HG03432 (cell line): Measurements from ENCODE around the gene ODC1.
"Not testable (repeated sequence)": the region's sequence is repeated elsewhere in the genome, so short reads cannot be mapped to it uniquely, and the experiment has no call there.

ENCODE experiments used
- ATAC-seq: cut with Tn5 transposase; IDR thresholded peaks from one replicate; pipeline ENCODE4 v1.9.1; 2021; ENCODE audit warnings: mild to moderate bottlenecking, moderate library complexity; ENCODE audit not compliant: unreplicated experiment

The ODC1 gene

DNA sequence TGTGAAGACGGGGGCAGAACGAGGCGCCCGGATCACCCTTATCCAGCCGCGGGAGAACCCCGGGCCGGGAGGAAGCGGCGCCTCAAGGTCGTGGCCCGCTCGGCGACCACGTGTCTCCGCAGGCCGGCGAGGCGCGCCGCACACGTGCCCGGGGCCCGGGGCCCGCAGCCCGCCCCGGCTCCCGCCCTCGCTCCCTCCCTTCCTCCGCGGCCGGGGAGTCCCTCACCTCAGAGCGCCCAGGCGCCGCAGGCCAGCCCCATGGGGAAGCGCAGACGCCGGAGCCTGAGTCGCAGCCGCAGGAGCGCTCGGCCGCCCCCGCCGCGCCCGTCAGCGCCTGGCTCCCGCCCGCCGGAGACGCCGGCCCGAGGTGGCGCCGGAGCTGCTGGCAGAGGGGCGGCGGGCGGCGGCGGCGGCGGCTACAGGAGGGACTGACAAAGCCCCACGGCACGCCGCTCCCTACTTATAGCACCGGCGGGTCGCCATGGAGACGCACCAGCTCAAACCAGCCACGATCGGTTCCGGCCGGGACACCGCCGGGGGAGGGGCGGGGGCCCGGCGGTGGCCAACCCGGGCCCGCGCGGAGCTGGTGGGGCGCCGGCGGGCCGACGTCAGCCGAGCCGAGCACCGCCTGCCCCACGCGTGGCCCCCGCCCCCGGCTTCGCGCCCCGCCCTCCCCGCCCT lies at the start of gene ODC1:
Gene ODC1 (minus strand): TSS at position 433 of the 681 bp plus-strand sequence. CDS start 3,295 bp downstream, outside the sequence.
- ATAC-seq: peak; percentile 78

GRCh38 chr2:10497797-10498251 lies 49.7 kb upstream of the ODC1 start:
- no peak for ATAC-seq

DNA sequence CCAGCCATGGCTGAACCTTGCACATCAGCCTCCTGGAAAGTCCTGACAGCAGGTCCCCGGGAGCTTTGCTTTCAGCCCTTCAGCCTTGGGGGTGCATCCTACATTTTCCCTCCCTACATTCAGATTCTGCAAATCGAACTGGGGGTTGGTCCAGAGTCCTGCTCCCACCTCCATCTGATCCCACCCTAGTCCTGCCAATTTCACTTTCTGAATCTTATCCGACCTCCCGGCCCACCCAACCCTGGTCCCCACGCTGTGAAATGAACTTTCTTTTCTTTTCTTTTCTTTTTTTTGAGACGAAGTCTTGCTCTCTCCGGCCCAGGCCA lies 47.8 kb upstream of the ODC1 start:
- no peak for ATAC-seq

GRCh38 chr2:10495311-10495987 lies 47.3 kb upstream of the ODC1 start:
- ATAC-seq: no peak

- no peak for ATAC-seq
These were observed 46.4 kb upstream of the ODC1 start for GRCh38 chr2:10494351-10495066.

DNA sequence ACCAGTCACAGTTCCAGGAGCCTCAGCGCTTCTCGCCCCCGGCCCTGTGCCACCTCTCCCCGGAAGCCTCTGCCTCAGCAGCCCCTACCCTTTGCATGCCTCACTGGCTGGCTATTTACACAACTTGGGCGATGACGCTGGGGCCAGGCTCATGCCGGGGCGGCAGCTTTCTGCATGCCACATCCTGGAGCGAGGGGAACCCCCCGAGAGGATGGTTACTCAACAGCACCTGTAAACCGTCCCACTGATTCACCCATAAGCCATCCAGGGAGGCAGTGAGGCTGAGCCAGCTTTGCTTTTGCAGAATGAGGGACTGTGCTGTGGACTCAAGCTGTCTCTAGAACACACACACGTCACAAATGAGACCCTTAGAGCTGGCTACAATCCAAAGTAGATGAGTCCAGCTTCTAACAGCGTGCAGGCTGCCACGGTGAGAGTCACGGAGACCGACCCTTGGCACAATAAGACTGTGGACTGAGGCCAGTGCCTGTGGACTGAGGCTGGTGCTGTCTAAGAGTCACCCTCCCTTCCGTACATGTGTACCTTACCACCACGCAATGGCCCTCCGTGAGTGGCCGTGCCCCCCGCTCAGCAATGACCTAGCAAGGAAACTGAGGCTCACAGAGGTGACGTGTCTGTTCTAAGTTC lies 45.6 kb upstream of the ODC1 start:
- ATAC-seq: peak; percentile 98

DNA sequence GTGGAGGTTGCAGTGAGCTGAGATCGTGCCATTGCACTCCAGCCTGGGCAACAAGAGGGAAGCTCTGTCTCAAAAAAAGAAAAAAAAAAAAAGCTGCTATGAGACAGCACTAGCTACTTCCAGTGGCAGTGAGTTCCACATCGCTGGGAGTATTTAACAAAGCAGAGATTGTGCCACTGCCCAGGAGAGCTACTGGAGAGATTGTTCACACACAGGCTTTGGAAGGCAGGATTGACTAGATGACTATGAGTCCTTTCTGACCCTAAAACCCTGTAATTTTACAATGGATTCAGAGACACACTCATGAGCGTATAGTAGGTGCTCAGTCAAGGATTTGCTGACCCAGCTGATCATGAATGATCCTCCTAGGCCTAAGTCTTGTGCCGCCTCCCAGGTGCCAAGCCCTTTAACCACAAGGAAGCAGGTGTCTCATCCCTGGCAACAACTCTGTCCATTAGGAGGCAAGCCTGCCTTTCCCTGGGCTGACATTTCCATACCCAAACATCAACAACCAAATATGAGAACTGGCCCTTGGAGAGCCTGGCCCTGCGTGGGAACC lies 45.0 kb upstream of the ODC1 start:
- ATAC-seq: no peak

DNA sequence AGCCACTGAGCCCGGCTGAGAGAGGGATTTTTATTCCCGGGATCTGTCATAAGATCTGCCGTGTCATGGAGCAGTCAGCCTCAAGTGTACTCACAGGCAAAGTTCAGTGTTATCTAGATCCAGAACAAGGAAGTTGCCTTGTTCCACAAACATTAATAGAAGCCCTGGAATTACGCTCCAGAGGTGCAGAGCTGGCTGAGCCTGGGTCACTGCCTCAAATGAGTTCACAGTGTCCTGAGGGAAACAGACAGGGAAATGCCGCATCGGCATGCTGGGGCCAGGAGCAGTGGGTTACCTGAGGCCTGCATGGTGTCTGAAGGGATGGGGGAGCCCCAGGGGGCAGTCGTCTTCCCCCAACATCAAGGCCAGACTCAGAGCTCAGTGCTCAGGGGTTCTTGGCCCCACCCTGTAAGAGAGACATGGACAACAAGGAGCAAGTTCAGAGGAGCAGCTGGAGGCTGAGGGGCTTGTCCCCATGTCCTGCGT lies 42.7 kb upstream of the ODC1 start:
- ATAC-seq: no peak

GRCh38 chr2:10489842-10490555 lies 41.9 kb upstream of the ODC1 start:
- ATAC-seq: no peak

- not testable (repeated sequence) for ATAC-seq
These were observed 40.0 kb upstream of the ODC1 start for GRCh38 chr2:10488142-10488541.

GRCh38 chr2:10487741-10488104 lies 39.6 kb upstream of the ODC1 start:
- not testable (repeated sequence) for ATAC-seq

GRCh38 chr2:10487081-10487740 lies 39.1 kb upstream of the ODC1 start:
- no peak for ATAC-seq

- no peak for ATAC-seq
These were observed 38.5 kb upstream of the ODC1 start for GRCh38 chr2:10486601-10487079.

- ATAC-seq: no peak
These were observed 38.0 kb upstream of the ODC1 start for GRCh38 chr2:10486091-10486490.

- no peak for ATAC-seq
These were observed 34.8 kb upstream of the ODC1 start for GRCh38 chr2:10482913-10483312.

DNA sequence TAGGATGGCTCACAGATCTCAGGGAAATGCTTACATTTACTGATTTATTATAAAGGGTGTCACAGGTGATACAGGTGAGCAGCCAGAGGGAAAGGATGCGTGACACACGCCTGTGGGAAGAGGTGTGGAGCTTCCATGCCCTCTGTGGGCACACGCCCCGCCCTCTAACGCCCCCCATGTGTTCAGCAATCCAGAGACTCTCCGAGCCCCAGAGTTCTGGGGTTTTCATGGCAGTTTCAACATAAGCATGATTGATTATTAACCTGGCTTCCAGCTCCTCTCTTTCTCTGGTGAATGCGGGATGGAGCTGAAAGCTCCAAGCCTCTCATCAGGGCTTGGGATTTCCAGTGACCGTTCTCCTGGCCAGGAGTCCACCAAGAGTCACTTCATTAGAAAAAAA lies 34.3 kb upstream of the ODC1 start:
- no peak for ATAC-seq

DNA sequence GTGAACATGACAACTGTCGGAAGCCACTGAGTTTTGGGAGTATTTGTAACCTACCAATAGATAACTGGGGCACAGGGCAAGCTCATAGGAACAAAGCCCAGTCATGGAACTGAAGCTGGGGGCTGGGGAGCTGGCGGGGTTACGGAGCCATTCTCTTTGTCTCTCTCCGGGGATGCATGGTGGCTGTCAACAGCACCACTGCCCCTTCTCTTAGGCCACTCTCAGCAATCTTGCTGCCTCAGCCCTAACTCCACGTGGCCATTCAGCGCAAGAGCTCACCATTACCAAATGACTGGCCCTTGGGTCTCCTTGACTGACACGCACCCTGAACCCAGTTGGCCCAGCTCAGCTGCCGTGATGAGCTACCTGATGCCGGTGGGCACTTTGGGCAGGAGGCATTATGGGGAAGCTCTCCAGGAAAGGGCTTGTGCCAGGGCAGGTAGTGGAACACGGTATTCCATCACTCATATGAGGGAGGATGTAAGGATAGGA lies 33.6 kb upstream of the ODC1 start:
- no peak for ATAC-seq

GRCh38 chr2:10481055-10481665 lies 33.0 kb upstream of the ODC1 start:
- no peak for ATAC-seq

GRCh38 chr2:10480359-10480949 lies 32.3 kb upstream of the ODC1 start:
- no peak for ATAC-seq
